ENCODE data around the gene CMTM5.

- TF ChIP-seq, protein P1, sequence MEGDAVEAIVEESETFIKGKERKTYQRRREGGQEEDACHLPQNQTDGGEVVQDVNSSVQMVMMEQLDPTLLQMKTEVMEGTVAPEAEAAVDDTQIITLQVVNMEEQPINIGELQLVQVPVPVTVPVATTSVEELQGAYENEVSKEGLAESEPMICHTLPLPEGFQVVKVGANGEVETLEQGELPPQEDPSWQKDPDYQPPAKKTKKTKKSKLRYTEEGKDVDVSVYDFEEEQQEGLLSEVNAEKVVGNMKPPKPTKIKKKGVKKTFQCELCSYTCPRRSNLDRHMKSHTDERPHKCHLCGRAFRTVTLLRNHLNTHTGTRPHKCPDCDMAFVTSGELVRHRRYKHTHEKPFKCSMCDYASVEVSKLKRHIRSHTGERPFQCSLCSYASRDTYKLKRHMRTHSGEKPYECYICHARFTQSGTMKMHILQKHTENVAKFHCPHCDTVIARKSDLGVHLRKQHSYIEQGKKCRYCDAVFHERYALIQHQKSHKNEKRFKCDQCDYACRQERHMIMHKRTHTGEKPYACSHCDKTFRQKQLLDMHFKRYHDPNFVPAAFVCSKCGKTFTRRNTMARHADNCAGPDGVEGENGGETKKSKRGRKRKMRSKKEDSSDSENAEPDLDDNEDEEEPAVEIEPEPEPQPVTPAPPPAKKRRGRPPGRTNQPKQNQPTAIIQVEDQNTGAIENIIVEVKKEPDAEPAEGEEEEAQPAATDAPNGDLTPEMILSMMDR (IDR thresholded peaks at IDR 0.05) = no peak
- TF ChIP-seq POLR2A (IDR thresholded peaks at IDR 0.05) = no peak
- TF ChIP-seq POLR2AphosphoS5 (IDR thresholded peaks at IDR 0.05) = no peak
Observed at GRCh38 chr14:23358553-23359166, 18.2 kb upstream of the CMTM5 start.

Data from stomach (tissue), 4 donors.